HEK293T (cell line): ENCODE measurements around the gene GLMP.

Source experiments
- ARNT ChIP-seq: fragments of 450-650 bp; IDR thresholded peaks from 2 replicates; pipeline ENCODE4 v1.6.1; 2017; ENCODE audit warnings: mild to moderate bottlenecking
- CTBP1 ChIP-seq: fragments of 450-650 bp; IDR thresholded peaks from 2 replicates; pipeline ENCODE4 v1.6.1; 2016; ENCODE audit warnings: borderline replicate concordance
- FOXK2 ChIP-seq: fragments of 450-650 bp; IDR thresholded peaks from 2 replicates; pipeline ENCODE4 v1.6.1; 2016; ENCODE audit warnings: mild to moderate bottlenecking
- LEF1 ChIP-seq: fragments of 450-650 bp; IDR thresholded peaks from 2 replicates; pipeline ENCODE4 v1.6.1; 2017; ENCODE audit warnings: mild to moderate bottlenecking, borderline replicate concordance
- SP1 ChIP-seq: fragments of 450-650 bp; IDR thresholded peaks from 2 replicates; pipeline ENCODE4 v1.6.1; 2017
- TARDBP ChIP-seq: fragments of 450-650 bp; IDR thresholded peaks from 2 replicates; pipeline ENCODE4 v1.6.1; 2016

DNA sequence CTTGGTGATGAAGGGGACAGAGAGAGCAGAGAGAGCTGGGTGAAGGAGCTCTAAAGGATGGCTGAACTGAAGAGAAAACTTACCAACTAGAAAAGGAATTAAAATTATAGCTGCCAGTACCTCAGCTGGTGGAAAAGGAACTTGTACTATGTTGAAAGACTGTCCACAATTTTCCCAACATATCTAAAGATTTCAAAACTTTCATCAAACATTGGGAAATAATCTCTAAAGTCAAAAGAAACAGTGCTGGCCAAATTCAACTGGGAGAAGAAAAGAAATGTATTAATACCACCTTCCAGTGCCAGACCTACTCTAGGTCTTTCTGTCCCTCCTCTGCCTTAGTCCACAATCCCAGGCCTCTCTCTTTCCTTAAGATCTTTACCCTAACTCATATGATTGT is 18.9 kb downstream of the GLMP start:
- TF ChIP-seq TARDBP (no peak), SP1 (no peak), FOXK2 (no peak), CTBP1 (no peak), ARNT (no peak), LEF1 (no peak)
